H1 (cell line): ENCODE results near the gene ZNF225. TPM values are rescaled to one million over a fixed set of nuclear protein-coding genes. Genes with fewer than 3 reads are reported as not detected.
A peak's percentile ranks its signal among the peaks of the same experiment; 100 is the strongest.

Experiments used
- CTCF ChIA-PET: fragments of 300-600 bp; sonication (Branson Sonifier 250); formaldehyde crosslinking; loops from one replicate; lab custom pipeline; 2021; ENCODE audit not compliant: partially characterized antibody; lab: Charles Lee
- POLR2A ChIA-PET: fragments of 300-600 bp; sonication (Branson Sonifier 250); formaldehyde crosslinking; loops from one replicate; lab custom pipeline; 2021; ENCODE audit warnings: inconsistent platforms; ENCODE audit not compliant: partially characterized antibody; lab: Charles Lee
- DNase-seq, 2 experiments: peaks; one replicate each; pipeline versions ENCODE4 v3.0.0 to v3.0.0-alpha.2; 2010 to 2022; ENCODE audit warnings: low spot score in 2 of 2, low read depth in 1 of 2, mixed read lengths in 1 of 2
- FAIRE-seq: peaks from 2 replicates; lab custom pipeline; 2011; peaks lifted over from hg19 to GRCh38; lab: Jason Lieb, UNC
- H2AFZ ChIP-seq: 2 replicates; pipeline ENCODE4 v1.8.1; 2012; ENCODE audit warnings: low read length, inconsistent platforms
- H2AK5ac ChIP-seq: 2 replicates; pipeline ENCODE4 v1.6.1; 2013; ENCODE audit warnings: low read depth, low read length
- H2BK120ac ChIP-seq: replicated peaks from 2 replicates; pipeline ENCODE3; 2013; ENCODE audit warnings: low read depth, low read length, inconsistent platforms
- H2BK12ac ChIP-seq: 2 replicates; pipeline ENCODE4 v1.6.1; 2013; ENCODE audit warnings: low read depth, low read length
- H2BK15ac ChIP-seq: 2 replicates; pipeline ENCODE4 v1.6.1; 2013; ENCODE audit warnings: low read length
- H2BK20ac ChIP-seq: 2 replicates; pipeline ENCODE4 v1.6.1; 2013; ENCODE audit warnings: low read length
- H2BK5ac ChIP-seq: 2 replicates; pipeline ENCODE4 v1.6.1; 2013; ENCODE audit warnings: low read depth, low read length
- H3K14ac ChIP-seq: 2 replicates; pipeline ENCODE4 v1.6.1; 2013; ENCODE audit warnings: inconsistent platforms; ENCODE audit not compliant: insufficient read length
- H3K18ac ChIP-seq: 2 replicates; pipeline ENCODE4 v1.6.1; 2013; ENCODE audit warnings: low read length; ENCODE audit errors: extremely low read depth
- H3K23ac ChIP-seq: 2 replicates; pipeline ENCODE4 v1.6.1; 2013; ENCODE audit warnings: inconsistent platforms; ENCODE audit not compliant: insufficient read length
- H3K23me2 ChIP-seq: 2 replicates; pipeline ENCODE4 v1.6.1; 2013; ENCODE audit warnings: low read depth, low read length
- H3K27ac ChIP-seq: 2 replicates; pipeline ENCODE4 v1.6.1; 2011; ENCODE audit warnings: low read depth, low read length, inconsistent platforms
- H3K27me3 ChIP-seq, 4 experiments: replicated peaks in 1 of 4; 1 replicate in 1 of 4; 2 replicates in 3 of 4; pipeline versions ENCODE4 v1.6.1 to v1.8.1; 2011 to 2013; ENCODE audit warnings: low read length in 3 of 4, mild to moderate bottlenecking in 3 of 4, inconsistent platforms in 2 of 4, mixed read lengths in 2 of 4, moderate library complexity in 1 of 4; ENCODE audit not compliant: control insufficient read depth in 3 of 4, insufficient read depth in 3 of 4; ENCODE audit errors: extremely low read depth in 1 of 4
- H3K36me3 ChIP-seq, 4 experiments: 2 replicates each; pipeline versions ENCODE4 v1.6.1 to v1.8.1; 2011 to 2013; ENCODE audit warnings: mild to moderate bottlenecking in 4 of 4, low read length in 3 of 4, moderate library complexity in 2 of 4, control low read depth in 1 of 4, inconsistent platforms in 1 of 4; ENCODE audit not compliant: insufficient read depth in 4 of 4, control insufficient read depth in 2 of 4
- H3K4ac ChIP-seq: replicated peaks from 2 replicates; pipeline ENCODE3; 2013; ENCODE audit warnings: low read length, low read depth, mixed read lengths, inconsistent platforms; ENCODE audit not compliant: insufficient read length
- H3K4me1 ChIP-seq, 4 experiments: replicated peaks in 1 of 4; 1 replicate in 1 of 4; 2 replicates in 3 of 4; pipeline versions ENCODE4 v1.6.1 to v1.8.1; 2011 to 2013; ENCODE audit warnings: low read length in 3 of 4, inconsistent platforms in 2 of 4, mixed read lengths in 1 of 4; ENCODE audit not compliant: insufficient read depth in 4 of 4, control insufficient read depth in 3 of 4
- H3K4me2 ChIP-seq, 2 experiments: 2 replicates each; pipeline versions ENCODE4 v1.6.1 to v1.8.1; 2011 to 2013; ENCODE audit warnings: low read depth in 2 of 2, low read length in 2 of 2, control low read depth in 1 of 2, inconsistent platforms in 1 of 2, mild to moderate bottlenecking in 1 of 2; ENCODE audit not compliant: insufficient read depth in 1 of 2
- H3K4me3 ChIP-seq, 4 experiments: fragments of 200-600, 300-600 bp in 1 of 4; sonication (generic), shearing (Covaris generic), sonication (Bioruptor Twin) in 1 of 4; 2 replicates each; pipeline versions ENCODE4 v1.5.1 to v1.8.1; 2011 to 2016; ENCODE audit warnings: low read length in 4 of 4, low read depth in 3 of 4, control low read depth in 2 of 4, inconsistent platforms in 2 of 4, mild to moderate bottlenecking in 2 of 4, mixed read lengths in 1 of 4, moderate library complexity in 1 of 4; ENCODE audit not compliant: insufficient read depth in 2 of 4; ENCODE audit errors: extremely low read depth in 1 of 4
- H3K56ac ChIP-seq: replicated peaks from 2 replicates; pipeline ENCODE3; 2013; ENCODE audit warnings: low read depth, mild to moderate bottlenecking, mixed read lengths, low read length, inconsistent platforms; ENCODE audit not compliant: insufficient read length
- H3K79me1 ChIP-seq: 2 replicates; pipeline ENCODE4 v1.6.1; 2013; ENCODE audit warnings: low read depth, low read length, control low read depth
- H3K79me2 ChIP-seq, 2 experiments: 2 replicates each; pipeline versions ENCODE4 v1.6.1 to v1.8.1; 2012 to 2013; ENCODE audit warnings: low read length in 2 of 2, mild to moderate bottlenecking in 2 of 2, inconsistent platforms in 1 of 2; ENCODE audit not compliant: insufficient read depth in 2 of 2, control insufficient read depth in 1 of 2
- H3K9ac ChIP-seq, 4 experiments: replicated peaks in 1 of 4; 1 replicate in 1 of 4; 2 replicates in 3 of 4; pipeline versions ENCODE4 v1.6.1 to v1.8.1; 2011 to 2013; ENCODE audit warnings: low read depth in 3 of 4, low read length in 3 of 4, control low read depth in 2 of 4, mild to moderate bottlenecking in 2 of 4, moderate library complexity in 2 of 4, inconsistent platforms in 1 of 4; ENCODE audit errors: extremely low read depth in 1 of 4
- H3K9me3 ChIP-seq, 2 experiments: 2 replicates each; pipeline versions ENCODE4 v1.6.1 to v1.8.1; 2012 to 2013; ENCODE audit warnings: mild to moderate bottlenecking in 2 of 2, moderate library complexity in 2 of 2, control low read depth in 1 of 2, inconsistent platforms in 1 of 2, low read depth in 1 of 2, low read length in 1 of 2, mixed read lengths in 1 of 2; ENCODE audit not compliant: insufficient read depth in 2 of 2
- H4K20me1 ChIP-seq, 2 experiments: replicated peaks in 1 of 2; 2 replicates each; pipeline versions ENCODE3 to v1.8.1; 2011 to 2013; ENCODE audit warnings: inconsistent platforms in 2 of 2, low read length in 2 of 2, mild to moderate bottlenecking in 1 of 2; ENCODE audit not compliant: insufficient read depth in 2 of 2, control insufficient read depth in 1 of 2
- H4K5ac ChIP-seq: 2 replicates; pipeline ENCODE4 v1.6.1; 2013; ENCODE audit warnings: low read length, low read depth, mixed read lengths, inconsistent platforms; ENCODE audit not compliant: insufficient read length
- H4K8ac ChIP-seq: 2 replicates; pipeline ENCODE4 v1.8.0; 2013; ENCODE audit warnings: mild to moderate bottlenecking, moderate library complexity, low read length, inconsistent platforms; ENCODE audit not compliant: insufficient read depth; ENCODE audit errors: extremely low read depth
- H4K91ac ChIP-seq: replicated peaks from 2 replicates; pipeline ENCODE3; 2013; ENCODE audit warnings: low read length, mixed read lengths, inconsistent platforms; ENCODE audit not compliant: insufficient read length
- CHD1 ChIP-seq: IDR thresholded peaks from 2 replicates; pipeline ENCODE4 v1.6.1; 2012; ENCODE audit warnings: low read depth, low read length, improper control_type of control experiment
- CHD2 ChIP-seq: IDR thresholded peaks from 2 replicates; pipeline ENCODE4 v1.6.1; 2012; ENCODE audit warnings: low read length, improper control_type of control experiment
- EP300 ChIP-seq, 2 experiments: IDR thresholded peaks; 1 replicate in 1 of 2; 2 replicates in 1 of 2; pipeline ENCODE4 v1.6.1; 2011 to 2012; ENCODE audit warnings: low read depth in 2 of 2, low read length in 2 of 2, mild to moderate bottlenecking in 2 of 2, borderline replicate concordance in 1 of 2, inconsistent platforms in 1 of 2, moderate library complexity in 1 of 2
- KDM5A ChIP-seq: fragments of 200-600 bp; IDR thresholded peaks from 2 replicates; pipeline ENCODE4 v1.7.1; 2012; ENCODE audit warnings: mild to moderate bottlenecking, low read length, inconsistent platforms, mixed read lengths
- POLR2A ChIP-seq, 2 experiments: IDR thresholded peaks; 1 replicate in 1 of 2; 2 replicates in 1 of 2; pipeline ENCODE4 v1.6.1; 2011; ENCODE audit warnings: low read depth in 2 of 2, low read length in 2 of 2, mild to moderate bottlenecking in 2 of 2; ENCODE audit errors: control extremely low read depth in 1 of 2
- whole genome bisulfite sequencing, 2 experiments: shearing (Covaris generic) in 1 of 2; methylation state at CpG; one replicate each; pipeline versions ENCODE4 v1.1.6 to v1.1.7; 2013 to 2015; ENCODE audit warnings: low lambda C conversion rate in 2 of 2, mixed read lengths in 2 of 2, inconsistent platforms in 1 of 2, low coverage in 1 of 2, missing lambda C conversion rate in 1 of 2; ENCODE audit not compliant: insufficient replicate concordance in 2 of 2, insufficient coverage in 1 of 2, insufficient read length in 1 of 2; ENCODE audit errors: extremely low coverage in 1 of 2, missing lambda C conversion rate in 1 of 2; 5-methylcytosine and 5-hydroxymethylcytosine counted together
- polyA plus RNA-seq, 7 experiments: library from polyadenylated mRNA; depleted of rRNA in 3 of 7; stranded (reverse) in 5 of 7; unstranded in 2 of 7; fragments of >200 nt in 5 of 7; fragments of 200-250 nt in 2 of 7; gene quantifications; 1 replicate in 5 of 7; 2 replicates in 1 of 7; 4 replicates in 1 of 7; pipeline versions ENCODE4 v1.2.1 to v1.2.3, GENCODE V29; 2011 to 2013; ENCODE audit warnings: missing spikeins in 2 of 7, mixed read lengths in 2 of 7
- total RNA-seq: library from RNA; stranded (reverse); fragmentation: NEBNext Ultra II Directional; extraction: Animal tissue kit (Norgen Biotek cat#: 25700); gene quantifications from 2 replicates; pipeline ENCODE4 v1.2.1, GENCODE V29; 2021
- TF ChIP-seq, protein P1 (sequence below): IDR thresholded peaks from 2 replicates; pipeline ENCODE4 v1.6.1; 2012; ENCODE audit warnings: inconsistent platforms
- TF ChIP-seq, protein P2 (sequence below): IDR thresholded peaks from 2 replicates; pipeline ENCODE4 v1.6.1; 2012; ENCODE audit warnings: inconsistent platforms
- TF ChIP-seq, protein P3 (sequence below), 3 experiments: IDR thresholded peaks; 1 replicate in 2 of 3; 2 replicates in 1 of 3; pipeline versions ENCODE4 v1.5.1 to v1.6.1; 2011; ENCODE audit warnings: low read length in 3 of 3, mild to moderate bottlenecking in 3 of 3, inconsistent platforms in 2 of 3, low read depth in 1 of 3, moderate library complexity in 1 of 3; ENCODE audit not compliant: insufficient read depth in 1 of 3; ENCODE audit errors: control extremely low read depth in 1 of 3

Gene ZNF225
- total and polyA plus RNA-seq, 2 of the 8 experiments (the other 6 are each of a cell fraction or from before 2014, with no cell fraction given), result 0.98 to 5.0 TPM

DNA sequence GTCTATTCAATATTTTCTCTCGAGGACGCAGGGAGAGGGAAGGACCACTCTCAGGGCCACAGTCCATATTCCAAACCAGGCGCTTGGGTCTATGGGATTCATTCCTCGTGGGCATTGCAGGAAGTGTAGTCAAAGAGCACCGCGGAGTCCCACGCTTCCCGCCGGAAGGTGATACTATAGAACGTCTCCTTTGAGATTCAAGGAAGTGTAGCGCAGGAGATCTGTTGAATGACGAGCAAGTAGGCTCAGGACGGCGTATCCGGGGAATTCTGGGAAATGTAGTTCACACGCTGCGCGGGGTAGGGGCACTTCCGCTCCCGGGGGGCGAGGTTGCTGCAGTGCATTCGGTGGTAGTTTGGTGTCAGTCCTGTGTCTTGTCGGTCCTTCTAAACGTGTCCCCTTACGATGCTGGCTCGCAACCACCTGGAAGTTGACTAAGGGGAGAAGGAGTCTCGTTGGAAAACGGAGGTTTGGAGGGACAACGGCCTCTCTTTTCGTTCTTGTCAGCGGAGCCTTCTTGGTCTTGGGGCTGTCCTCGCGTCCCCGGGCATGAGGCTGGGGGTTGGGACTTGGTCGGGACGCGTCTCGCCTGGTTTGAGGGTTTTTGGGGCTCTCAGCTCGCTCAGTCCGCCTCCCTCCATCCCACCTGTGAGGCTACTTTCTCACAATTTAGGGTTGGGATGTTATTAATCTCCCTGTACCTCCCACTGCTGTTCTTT is 41.2 kb upstream of the ZNF225 start, which contains the start of gene ZNF284:
Gene ZNF284, plus strand, starts transcription at position 336 of the 719 bp plus-strand sequence. CDS start 4,231 bp downstream, outside the sequence.
- 3% methylated on average over 34 of the region's 40 CpGs; no CpG with 5 or more reads in 1 of the 2 experiments for WGBS, 2 experiments
- FAIRE-seq, result peak; percentile 81
- H4K91ac ChIP-seq, result peak within 1 kb of the TSS; percentile 41
- TF ChIP-seq CHD1 (no peak), POLR2A (IDR thresholded peaks at IDR 0.05; ENCODE audit: control extremely low read depth in 1 of 2, low read depth in 2 of 2, low read length in 2 of 2) (peak in 1 of 2 experiments; percentile 23; a peak in 1 of 3 replicates), EP300 (IDR thresholded peaks at IDR 0.05; ENCODE audit: borderline replicate concordance in 1 of 2, low read depth in 2 of 2, low read length in 2 of 2) (no peak), CHD2 (no peak), KDM5A (no peak)
- TF ChIP-seq, protein P1, sequence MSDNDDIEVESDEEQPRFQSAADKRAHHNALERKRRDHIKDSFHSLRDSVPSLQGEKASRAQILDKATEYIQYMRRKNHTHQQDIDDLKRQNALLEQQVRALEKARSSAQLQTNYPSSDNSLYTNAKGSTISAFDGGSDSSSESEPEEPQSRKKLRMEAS, result peak; percentile 84
- TF ChIP-seq, protein P2, sequence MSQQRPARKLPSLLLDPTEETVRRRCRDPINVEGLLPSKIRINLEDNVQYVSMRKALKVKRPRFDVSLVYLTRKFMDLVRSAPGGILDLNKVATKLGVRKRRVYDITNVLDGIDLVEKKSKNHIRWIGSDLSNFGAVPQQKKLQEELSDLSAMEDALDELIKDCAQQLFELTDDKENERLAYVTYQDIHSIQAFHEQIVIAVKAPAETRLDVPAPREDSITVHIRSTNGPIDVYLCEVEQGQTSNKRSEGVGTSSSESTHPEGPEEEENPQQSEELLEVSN, result peak; percentile 81
- TF ChIP-seq, protein P3, sequence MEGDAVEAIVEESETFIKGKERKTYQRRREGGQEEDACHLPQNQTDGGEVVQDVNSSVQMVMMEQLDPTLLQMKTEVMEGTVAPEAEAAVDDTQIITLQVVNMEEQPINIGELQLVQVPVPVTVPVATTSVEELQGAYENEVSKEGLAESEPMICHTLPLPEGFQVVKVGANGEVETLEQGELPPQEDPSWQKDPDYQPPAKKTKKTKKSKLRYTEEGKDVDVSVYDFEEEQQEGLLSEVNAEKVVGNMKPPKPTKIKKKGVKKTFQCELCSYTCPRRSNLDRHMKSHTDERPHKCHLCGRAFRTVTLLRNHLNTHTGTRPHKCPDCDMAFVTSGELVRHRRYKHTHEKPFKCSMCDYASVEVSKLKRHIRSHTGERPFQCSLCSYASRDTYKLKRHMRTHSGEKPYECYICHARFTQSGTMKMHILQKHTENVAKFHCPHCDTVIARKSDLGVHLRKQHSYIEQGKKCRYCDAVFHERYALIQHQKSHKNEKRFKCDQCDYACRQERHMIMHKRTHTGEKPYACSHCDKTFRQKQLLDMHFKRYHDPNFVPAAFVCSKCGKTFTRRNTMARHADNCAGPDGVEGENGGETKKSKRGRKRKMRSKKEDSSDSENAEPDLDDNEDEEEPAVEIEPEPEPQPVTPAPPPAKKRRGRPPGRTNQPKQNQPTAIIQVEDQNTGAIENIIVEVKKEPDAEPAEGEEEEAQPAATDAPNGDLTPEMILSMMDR (IDR thresholded peaks at IDR 0.05; ENCODE audit: control extremely low read depth in 1 of 3, insufficient read depth in 1 of 3, low read depth in 1 of 3, low read length in 3 of 3), result no peak

More for the DNA sequence above, 41.2 kb upstream of the ZNF225 start, which contains the start of gene ZNF284:
- CTCF ChIA-PET, result no interaction called here
- H3K4me2 ChIP-seq, result peak within 1 kb of the TSS; percentile 83 to 88
- peaks cover 0 to 7% (median 2%) of the 10 kb centered on the region in 4 experiments; a peak in 4 of 8 replicates for H3K36me3 ChIP-seq
- H3K9ac ChIP-seq, result peak within 1 kb of the TSS in 3 of 4 experiments; percentile 40 to 69 (median 42); a peak in 5 of 7 replicates
- no peak within 1 kb of the TSS for H4K8ac ChIP-seq
- H3K14ac ChIP-seq, result no peak within 1 kb of the TSS
- peak within 1 kb of the TSS; percentile 23 for H4K5ac ChIP-seq
- H2AK5ac ChIP-seq, result no peak within 1 kb of the TSS; the same call in 1 of the 2 replicates
- peak within 1 kb of the TSS; percentile 74 to 94 (median 87) for H3K4me3 ChIP-seq
- H3K4ac ChIP-seq, result no peak within 1 kb of the TSS
- H3K23ac ChIP-seq, result no peak within 1 kb of the TSS
- no peak within 1 kb of the TSS; the same call in 1 of the 2 replicates for H3K27ac ChIP-seq
- H4K20me1 ChIP-seq, result no peaks in the 10 kb centered on the region
- H3K79me2 ChIP-seq, result no peaks in the 10 kb centered on the region; a peak in 1 of 4 replicates
- peak within 1 kb of the TSS; percentile 99 for H2AFZ ChIP-seq
- no peak within 1 kb of the TSS; the same call in 1 of the 2 replicates for H3K18ac ChIP-seq
- H2BK12ac ChIP-seq, result 0 out of 2 replicates have a peak within 1 kb of the TSS, but pooled peaks have one; percentile 29
- POLR2A ChIA-PET, result interaction anchor here (1.4 kb wide), 1 partner anchor 40 kb away, joined by 5 read pairs; no protein-coding TSS in a partner anchor
- no peaks in the 10 kb centered on the region for H3K79me1 ChIP-seq
- no peak within 1 kb of the TSS for H2BK15ac ChIP-seq
- no peak within 1 kb of the TSS for H2BK120ac ChIP-seq
- peaks cover 9% of the 10 kb centered on the region for H3K23me2 ChIP-seq
- H3K4me1 ChIP-seq, result peaks cover 0 to 1% (median 0%) of the 10 kb centered on the region in 4 experiments; a peak in 2 of 7 replicates
- H3K9me3 ChIP-seq, result peaks cover 7 to 8% of the 10 kb centered on the region in 2 experiments
- peaks cover 0 to 5% (median 2%) of the 10 kb centered on the region in 4 experiments; a peak in 3 of 7 replicates for H3K27me3 ChIP-seq
- H3K56ac ChIP-seq, result no peak within 1 kb of the TSS
- H2BK20ac ChIP-seq, result no peak within 1 kb of the TSS
- H2BK5ac ChIP-seq, result peak within 1 kb of the TSS; percentile 52; the same call in 1 of the 2 replicates
- peak; percentile 69 to 86 for DNase-seq
